ENCODE data around the gene PRKCE.

DNA sequence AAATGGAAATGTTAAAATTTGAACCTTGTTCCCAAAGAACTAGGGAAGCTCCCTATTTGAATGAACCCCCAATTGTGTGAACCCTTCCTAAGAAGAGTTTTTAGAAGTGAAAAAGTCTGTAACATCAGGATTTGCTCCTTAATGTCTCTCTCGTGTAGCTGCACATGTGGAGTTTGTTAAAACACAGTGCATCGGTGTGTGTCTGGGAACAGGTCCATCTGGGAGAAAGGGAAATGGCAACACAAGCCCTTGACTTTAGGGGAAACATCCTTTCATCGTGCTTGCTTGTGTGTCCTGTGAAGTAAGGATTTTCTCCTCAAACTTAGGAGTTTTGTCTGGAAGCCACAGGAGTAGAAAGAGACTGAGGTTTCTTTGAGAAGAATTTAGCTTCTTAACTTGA lies 203.9 kb downstream of the PRKCE start:
- TF ChIP-seq EZH2 (IDR thresholded peaks at IDR 0.05) = no peak
- TF ChIP-seq POLR2AphosphoS5 (IDR thresholded peaks at IDR 0.05; ENCODE audit: borderline replicate concordance, low read depth, low read length) = no peak
- TF ChIP-seq FOXP2 (optimal IDR thresholded peaks at IDR 0.05; ENCODE audit: control extremely low read depth, extremely low read length, insufficient read depth) = no peak
